ENCODE data around the gene RITA1.
A peak's percentile ranks its signal among the peaks of the same experiment; 100 is the strongest.

Gene RITA1

DNA sequence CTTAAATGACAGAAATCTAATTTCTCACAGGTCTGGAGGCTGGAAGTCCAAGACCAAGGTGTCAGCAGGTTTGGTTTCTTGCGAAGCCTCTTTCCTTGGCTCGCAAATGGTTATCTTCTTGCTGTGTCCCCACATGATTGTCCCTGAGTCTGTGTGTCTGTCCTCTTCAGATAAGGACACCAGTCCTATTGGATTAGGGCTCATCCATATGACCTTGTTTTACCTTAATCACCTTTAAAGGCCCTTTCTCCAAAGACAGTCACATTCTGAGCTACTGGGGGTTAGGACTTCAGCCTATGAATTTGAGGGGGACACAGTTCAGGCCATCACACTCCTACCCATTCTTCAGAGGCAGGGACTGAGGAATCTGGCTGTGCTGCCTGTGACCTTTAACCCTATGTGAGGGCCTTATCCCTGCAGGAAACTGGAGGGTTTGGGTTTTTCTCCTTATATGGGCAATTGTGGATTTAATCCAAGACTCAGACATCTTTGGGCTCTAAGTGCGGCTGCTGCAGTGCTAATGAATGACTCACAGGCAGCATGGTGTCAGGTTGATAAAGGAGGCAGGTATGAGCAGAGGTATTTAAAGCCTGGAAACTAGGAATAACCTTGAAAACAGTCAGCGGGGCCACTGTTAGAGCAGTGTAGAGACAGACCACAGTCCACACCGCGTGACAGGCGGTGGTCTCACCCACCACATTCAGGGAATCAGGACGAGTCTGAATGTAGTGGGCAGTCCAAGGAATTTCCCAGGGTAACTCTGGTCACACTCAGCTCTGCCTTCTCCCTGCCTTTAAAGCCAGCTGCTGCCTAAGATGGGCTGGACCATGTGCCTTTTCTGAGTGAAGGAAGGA is 45.9 kb downstream of the RITA1 start:
- DNase-seq = peak in 1 of 14 donors; percentile 31

DNA sequence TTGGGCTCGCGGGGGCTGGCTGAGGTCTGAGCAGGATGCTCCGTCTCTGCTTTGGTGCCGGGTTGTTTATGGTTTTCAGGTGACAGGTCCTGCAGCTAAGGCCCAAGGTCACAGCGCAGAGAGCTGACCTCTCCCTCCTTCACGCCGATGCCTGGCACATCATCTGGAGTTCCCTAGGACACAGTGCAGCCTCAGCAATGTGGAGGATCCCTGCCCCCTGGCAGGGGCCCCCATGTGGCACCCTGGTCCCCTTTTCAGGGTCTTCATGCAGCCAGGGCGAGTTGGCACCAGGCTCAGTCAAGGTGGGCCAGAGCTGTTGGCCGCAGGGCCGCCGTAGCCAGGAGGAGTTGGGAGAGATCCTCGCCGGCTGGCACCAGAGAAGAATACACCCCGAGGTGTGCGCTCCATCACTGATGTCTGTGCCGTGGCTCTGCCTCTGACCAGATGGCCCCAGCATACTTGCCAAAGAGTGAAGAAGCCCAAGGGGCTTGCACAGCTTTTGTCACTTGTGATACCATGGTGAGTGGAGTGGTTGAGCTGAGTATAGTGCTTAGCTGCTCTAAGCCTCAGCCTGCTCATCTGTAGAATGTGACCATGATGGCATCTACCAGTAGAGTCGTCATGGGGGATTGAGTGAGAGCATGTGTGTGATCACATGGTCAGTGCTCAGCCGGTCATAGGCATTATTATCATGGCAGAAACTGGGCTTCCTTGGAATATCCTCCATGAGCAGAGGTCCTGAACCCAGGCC is 46.7 kb downstream of the RITA1 start:
- peak in 1 of 14 donors; percentile 75 for DNase-seq

DNA sequence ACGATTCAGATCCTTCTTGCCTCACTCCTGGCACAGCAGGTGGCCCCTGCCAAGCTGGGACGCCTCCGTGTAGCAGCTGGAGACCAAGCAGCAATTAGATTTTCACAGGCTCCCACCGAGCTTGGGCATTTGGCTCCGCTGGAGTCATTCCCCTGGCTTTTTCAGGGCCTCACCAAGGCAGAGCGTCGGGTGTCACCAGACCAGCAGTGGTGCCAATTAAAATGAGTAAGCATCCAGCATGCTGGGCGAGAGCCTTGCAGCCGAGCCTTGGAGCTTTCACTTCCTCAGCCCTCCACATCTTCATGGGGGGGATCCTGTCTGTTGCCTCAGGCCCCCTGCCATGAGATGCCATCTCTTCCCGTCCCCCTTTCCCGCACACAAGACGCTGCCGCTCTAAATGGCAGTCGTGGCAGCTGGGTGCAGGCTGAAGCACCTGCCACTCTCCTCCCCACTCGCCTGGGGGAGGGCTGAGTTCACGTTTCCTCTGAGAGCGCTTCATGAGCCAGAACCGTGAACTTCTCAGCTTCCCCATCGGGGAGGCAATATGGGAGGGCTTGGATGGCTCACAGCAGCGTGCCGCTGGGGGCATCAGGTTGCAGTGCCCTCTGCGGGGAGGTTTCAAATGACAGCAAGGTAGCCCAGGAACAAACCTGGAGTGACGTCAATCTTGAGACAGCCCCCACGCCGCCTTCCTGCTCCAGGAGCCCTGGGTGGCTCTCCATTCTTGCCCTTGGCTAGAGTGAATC is 47.5 kb downstream of the RITA1 start:
- DNase-seq = peak in 12 of 14 donors; percentile 37 to 82 (median 66)

DNA sequence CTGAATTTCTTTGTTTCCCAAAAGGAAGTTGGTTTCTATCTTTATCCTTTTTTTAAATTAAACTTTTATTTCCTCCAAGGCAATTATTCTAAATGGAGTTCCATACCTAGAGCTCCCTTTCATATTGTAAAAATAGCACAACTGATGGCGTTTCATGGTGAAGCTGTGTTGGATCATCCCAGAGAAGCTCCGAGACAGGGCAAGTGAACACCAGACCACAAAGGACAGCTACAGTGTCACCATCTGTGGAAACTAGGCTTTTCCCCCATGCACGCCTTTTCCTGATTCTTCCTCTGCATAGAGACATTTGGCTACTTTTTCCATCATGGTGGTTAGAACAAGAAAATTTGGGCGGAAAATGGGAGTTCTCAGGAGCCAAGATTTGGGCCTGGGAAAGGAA is 48.4 kb downstream of the RITA1 start:
- DNase-seq = no peak

DNA sequence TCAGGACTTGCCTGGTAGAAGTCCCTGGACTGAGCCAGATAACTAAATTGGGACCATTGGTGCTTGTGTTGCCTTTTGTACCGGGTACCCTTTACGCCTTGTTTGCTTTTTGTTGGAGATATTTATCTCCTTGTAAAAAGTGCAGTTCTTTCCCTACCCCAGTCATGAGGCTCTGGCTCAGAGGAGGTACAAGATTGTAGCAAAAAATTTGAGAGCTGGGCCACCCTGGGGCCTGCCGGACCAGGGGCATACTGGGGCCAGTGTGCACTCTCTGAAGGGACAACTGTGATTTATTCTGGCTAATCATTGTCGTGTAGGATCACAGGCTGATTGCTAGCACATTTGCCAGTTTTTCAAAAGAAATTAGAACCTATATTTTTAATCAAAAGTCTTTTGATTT is 49.0 kb downstream of the RITA1 start:
- no peak for DNase-seq

DNA sequence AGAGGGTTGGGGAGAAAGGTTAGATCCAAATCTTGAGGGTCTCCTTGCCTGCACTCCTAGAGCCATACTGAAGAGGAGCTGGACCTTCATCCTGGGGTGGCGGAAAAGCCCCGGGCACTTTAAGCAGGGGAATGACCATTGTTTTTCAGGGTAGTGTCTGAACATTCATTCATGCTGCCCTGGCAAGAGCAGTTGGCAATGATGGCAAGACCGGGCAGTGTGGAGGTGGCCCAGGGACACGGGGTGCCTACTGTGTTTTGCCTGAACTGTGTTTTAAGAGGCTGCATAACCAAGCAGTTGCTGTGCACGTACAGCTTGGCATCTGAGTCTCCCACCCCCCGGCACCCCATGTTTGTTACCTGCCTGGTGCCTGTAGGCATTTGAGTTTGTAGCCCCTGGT is 50.5 kb downstream of the RITA1 start:
- DNase-seq = peak in 5 of 14 donors; percentile 21 to 57 (median 38)

DNA sequence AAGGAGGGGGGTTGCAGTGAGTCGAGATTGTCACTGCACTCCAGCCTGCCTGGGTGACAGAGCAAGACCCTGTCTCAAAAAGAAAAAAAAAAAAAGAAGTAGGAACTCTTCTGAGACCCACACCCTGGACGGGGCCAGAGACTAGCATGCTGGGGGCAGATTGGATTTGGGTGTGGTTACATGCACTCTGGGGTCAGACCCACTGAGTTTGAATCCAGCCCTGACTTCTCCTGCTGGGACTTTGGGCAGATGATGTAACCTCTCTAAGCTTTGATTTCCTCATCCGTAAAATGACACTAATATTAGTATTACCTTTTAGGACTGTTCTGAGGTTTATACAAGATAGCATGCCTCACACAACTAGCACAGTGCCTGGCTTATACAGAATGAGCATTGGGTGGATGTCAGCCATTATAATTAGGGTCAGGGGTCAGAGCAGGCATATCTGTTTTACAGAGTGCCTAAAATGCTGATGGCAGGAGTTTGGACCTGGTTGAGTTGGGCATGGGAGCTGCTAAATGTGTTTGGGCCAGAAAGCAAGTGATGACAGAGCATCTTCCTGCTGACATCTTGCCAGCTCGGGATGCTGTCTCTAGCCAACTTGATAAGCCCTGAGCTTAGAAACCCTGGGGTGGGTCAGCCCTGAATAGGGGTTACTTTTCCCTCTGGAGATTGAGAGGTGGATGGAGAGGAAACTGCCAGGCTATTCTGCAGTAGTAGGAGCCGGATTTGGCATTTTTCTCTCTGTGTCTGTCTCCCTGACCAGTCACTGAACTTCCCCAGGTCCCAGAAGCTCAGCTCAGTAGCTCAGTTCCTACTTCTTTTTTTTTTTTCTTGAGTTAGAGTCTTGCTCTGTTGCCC is 51.2 kb downstream of the RITA1 start:
- DNase-seq = peak in 1 of 14 donors; percentile 48

DNA sequence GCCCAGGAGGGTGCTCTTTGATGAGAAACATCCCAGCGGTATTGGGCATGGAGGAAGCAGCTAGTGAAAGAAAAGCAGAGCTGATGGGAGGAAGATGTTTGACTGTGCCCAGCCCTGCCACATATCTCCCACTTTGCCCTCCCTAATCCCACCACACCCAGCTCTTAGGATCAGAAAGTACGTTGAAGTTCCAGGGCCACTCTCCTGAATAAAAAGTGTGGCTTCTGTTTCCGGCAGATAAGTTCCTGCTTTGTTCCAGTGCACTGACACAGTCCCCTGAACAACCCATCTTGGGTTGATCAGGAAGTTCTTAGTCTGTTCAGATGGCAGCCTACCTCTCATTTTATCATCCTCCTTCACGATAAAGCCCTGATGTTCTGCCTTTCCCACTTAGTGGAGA is 52.2 kb downstream of the RITA1 start:
- no peak for DNase-seq

DNA sequence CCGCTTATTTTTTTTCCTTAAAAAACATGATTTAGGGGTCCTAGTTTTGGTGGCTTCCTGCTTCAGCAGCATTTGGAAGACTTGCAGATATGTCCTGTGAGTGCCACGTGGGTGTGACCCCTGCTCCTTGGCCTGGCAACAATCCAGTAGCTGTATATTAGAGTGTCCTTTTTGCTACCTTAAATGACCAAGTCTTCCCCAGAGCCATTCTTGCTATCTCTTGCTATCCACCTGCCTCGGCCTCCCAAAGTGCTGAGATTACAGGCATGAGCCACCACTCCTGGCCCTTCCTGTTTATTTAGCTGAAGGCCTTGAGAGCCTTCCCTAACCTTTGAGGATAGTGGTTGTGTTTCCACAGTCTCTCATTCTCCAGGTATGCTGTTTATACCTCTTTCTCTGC is 52.8 kb downstream of the RITA1 start:
- no peak for DNase-seq

DNA sequence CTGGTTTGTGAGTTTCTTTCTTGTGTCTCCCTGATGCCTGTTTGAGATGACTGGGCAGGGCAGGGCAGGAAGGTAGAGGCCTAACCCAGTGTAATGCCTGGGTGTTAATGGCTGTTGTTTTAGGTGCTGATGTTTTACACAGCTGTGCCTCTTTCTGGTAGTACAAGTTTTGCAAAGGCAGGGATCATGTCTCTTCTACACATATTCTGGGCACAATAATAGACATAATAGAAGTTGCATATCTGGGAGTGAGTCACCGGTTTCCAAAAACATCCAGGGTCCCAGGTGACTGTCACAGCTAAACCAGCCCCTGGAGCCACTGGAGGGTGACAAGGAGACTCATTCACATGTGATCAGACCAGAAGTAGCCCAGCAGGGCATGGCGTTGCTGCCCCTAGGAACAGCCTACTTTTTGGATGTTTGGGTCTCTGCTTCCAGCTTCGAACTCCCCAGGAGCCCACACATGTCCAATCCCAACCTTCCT is 53.8 kb downstream of the RITA1 start:
- DNase-seq = no peak

DNA sequence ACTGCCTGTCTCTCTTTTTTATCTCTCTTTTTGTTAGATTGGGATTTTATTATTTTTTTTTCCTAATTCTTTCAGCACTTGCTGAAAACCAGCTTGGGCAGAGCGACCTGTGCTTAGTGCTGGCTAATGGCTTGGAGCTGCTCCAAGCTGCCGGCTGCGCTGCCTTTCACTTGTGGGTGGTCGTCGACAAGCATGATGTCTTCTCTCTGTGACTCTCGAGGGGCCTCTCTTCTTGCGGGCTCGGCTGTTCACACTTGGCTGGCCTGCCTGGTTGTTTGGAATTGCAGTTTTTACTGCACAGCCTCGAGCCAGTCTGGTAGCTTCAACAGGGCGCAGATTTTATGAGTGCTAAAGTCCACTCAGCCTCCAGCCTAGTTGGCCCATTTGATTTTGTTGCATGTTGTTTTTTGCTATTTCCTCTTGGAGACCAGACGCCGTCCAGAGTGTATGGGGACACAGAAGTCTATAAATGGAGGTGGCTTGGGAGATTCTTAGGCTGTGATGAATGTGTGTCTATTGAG is 54.4 kb downstream of the RITA1 start:
- DNase-seq = peak in 1 of 14 donors; percentile 31

DNA sequence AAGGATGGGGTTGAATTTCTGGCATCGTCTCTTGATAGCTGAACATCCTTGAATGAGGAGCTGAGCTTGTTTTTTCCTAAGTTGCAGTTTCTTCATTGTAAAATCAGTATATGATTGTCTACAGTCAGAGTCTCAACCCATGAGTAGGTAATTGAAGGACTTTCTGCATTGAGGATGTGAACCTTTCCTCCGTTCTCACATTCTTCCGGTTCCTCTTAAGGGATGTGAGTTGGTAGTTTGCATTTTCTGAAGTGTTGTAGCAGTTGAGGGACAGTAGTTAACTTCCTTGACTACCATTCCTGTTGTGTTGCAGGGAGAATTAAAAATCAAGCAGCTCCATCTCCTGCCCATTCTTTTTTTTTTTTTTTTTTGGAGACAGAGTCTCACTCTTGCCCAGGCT is 54.9 kb downstream of the RITA1 start:
- DNase-seq = no peak

DNA sequence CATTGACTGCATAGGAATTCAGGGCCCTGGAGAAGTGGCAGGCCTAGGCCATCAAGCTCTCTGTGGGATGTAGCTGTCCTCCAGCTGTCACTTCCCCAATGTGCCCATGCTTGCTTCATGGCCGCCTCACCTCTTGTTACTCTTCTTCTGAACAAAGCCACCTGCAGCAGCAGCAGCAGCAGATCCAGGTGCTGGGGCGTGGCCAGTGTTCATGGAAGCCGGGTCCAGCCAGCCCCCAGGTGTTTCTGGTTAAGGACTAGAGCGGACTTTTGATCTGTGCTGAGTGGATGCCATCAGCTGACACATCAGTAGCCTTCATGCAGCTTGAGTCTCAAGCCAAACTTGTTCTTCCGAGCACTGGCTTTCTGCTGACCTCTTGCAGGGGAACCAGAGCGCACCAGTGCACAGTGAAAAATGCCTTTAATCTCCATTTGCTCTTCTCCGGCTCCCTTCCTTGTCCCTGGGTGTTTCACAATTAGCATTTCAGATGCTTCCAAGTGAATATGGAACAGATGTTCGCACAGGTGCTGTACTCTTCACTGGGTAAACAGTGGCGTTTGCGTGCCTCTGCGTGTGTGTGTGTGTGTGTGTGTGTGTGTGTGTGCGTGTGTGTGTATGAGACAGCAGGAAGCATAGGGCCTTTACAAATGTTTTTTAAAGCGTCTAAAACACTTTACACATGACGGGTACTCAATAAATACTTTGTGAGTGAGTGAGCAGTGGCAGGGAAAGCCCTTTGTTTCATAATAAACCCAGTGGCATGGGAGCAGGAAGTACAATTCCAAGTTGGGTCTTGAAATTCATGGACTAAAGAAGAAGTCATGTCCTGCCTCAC is 55.9 kb downstream of the RITA1 start:
- peak in 1 of 14 donors; percentile 70 for DNase-seq

All from C1 segment of cervical spinal cord (tissue), 14 donors.